NCI-H2029 treated with DMSO at 0.1 percent for 48 hours (cell line): Measurements from ENCODE around the gene CUTC.
"Not testable (repeated sequence)": the region's sequence is repeated elsewhere in the genome, so short reads cannot be mapped to it uniquely, and the experiment has no call there.

Experiments
- DNase-seq: peaks from one replicate; lab custom pipeline; 2025; lab: John Stamatoyannopoulos, UW

CUTC gene

DNA sequence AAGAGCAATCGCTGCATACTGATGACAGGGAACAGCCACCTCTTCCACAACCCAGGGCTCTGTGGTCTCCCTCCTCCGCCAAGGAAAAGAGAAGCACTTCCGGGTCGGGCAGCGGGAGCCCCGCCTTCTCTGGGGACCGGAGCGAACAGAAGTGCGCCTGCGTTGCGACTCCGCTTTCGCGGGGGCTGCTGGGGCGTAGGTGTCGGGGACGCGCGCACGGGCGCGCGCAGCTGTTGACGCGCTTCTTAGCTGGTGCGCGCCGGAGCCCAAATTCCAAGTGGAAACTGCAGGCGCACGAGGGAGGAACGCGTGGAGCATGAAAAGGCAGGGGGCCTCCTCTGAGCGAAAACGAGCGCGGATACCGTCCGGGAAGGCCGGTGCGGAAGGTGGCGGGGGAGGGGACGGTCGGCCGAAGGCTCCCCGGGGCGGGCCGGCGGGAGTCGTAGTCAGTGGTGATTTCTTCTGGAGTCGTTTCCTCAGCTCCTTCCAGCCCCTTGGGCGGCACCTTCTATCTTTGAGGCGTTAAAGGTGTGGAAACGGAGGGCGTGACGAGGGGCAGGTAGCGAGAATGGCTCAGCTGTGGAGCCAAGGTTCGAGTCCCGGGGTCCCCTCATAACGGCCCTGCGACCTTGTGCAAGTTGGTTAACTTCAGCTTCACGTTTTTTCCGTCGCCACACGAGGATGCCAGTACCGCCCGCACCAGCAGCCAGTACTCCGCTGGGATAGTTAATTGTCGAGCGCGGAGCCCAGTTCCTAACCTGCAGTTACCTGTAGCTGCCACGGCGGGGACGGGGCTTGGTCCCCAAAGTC, at the start of gene CUTC, which contains the start of gene COX15:
CUTC (plus strand) TSS at position 202 of the 810 bp plus-strand sequence; CDS start at position 317, 115 bp downstream.
COX15 (minus strand) TSS at position 95 of the 810 bp plus-strand sequence; CDS start at position 17, 78 bp downstream.
- peak; percentile 50 for DNase-seq

- no peak for DNase-seq
Measured at GRCh38 chr10:99682752-99683151, 49.3 kb upstream of the CUTC start.

- no peak for DNase-seq
Measured at GRCh38 chr10:99685597-99685967, 46.5 kb upstream of the CUTC start.

DNA sequence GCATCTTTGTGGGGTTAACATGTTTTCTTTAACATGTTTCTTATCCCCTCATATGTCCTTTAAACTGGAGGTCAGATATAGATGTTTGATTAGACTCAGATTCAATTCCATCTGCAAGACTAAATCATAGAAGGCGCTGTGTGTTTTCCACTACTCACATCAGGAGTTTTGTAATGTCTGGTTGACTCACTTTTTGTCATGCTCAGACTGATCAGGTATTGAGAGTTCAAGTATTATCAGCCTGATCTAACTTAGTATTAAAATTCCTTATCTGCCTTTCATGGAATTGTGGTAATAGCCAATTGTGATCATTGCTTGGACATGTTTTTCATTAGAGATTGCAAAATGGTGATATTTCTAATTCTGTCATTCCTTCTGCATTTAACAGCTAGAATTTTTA, 42.6 kb upstream of the CUTC start:
- no peak for DNase-seq

GRCh38 chr10:99693933-99694583, 38.0 kb upstream of the CUTC start:
- no peak for DNase-seq

DNA sequence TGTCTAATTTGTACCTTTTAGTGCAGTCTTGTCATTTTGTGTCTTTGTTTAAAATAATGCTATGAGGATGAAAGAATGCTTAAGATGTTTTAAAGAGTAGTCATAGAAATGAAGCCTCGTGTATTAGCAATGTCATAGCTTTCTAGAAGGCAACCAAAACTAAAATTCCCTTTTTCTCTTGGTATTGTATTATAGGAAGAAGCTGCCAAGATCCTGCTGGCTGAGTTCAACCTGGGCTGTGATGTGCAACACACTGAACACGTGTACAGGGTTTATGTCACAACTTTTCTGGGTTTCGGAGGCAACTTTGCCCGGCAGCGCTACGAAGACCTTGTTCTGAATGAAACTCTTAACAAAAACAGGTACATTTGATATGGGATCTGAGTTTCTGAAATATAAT, 36.3 kb upstream of the CUTC start:
- DNase-seq = no peak

- no peak for DNase-seq
Measured at GRCh38 chr10:99698504-99699080, 33.4 kb upstream of the CUTC start.

GRCh38 chr10:99700649-99701048, 31.4 kb upstream of the CUTC start:
- DNase-seq = no peak

DNA sequence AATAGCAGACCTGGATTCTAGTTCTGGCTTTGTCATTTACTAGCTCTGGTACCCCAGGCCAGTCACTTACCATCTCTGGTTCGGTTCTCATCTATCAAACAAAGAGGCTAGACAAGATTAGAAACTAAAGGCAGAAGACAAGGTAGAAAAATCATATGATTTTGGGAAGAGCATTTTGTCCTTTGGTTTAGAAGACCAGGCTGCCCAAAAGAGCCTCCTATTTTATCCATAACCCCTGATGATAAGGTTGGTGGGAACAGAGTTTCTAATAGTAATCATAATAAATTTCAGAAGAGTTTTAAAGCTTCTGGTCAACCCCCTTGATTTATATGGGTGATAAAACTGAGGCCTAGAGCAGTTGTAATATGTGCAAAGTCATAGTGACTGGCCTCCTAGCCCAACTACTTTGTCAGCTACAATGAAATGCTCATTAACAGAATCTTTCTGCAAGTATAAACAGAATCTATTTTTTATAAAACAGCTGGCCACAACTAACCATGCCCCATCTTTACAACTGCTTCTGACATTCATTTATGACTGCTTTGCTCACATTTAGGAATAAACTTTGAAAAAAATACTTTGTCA, 23.5 kb upstream of the CUTC start:
- DNase-seq = no peak

DNA sequence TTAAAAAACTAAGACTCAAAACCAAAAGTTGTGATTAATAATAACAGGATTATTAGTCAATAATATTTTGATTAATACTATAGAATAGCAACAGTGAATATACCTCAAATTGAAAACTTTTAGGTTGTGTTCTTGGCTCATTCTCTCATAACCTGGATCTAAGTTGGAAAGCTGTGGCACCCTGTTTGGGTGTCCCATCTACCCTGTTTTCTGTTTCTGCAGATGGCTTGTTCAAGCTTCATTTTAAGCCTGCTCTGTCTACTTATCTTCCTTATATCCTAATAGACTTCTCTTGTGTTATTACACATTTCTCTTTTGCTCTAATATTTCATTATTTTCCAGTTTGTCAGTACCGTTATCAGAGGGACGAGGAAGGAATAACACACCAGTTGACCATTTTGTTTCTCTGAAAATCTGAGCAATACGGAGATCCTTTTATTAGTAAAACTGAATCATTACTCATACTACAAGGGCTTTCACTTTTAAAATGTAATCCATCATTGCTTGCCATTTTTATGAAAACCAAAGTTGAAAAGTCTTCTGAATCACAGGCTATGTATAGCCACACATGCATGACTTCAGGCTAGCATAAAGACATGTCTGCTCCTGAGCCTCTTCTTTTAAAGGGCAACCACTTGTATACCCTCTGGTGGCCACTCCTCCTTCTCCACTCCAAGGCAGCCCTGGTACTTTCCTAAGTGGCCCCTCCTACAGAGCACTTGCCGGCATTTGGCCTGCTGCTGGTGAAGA, 22.4 kb upstream of the CUTC start:
- DNase-seq = no peak

DNA sequence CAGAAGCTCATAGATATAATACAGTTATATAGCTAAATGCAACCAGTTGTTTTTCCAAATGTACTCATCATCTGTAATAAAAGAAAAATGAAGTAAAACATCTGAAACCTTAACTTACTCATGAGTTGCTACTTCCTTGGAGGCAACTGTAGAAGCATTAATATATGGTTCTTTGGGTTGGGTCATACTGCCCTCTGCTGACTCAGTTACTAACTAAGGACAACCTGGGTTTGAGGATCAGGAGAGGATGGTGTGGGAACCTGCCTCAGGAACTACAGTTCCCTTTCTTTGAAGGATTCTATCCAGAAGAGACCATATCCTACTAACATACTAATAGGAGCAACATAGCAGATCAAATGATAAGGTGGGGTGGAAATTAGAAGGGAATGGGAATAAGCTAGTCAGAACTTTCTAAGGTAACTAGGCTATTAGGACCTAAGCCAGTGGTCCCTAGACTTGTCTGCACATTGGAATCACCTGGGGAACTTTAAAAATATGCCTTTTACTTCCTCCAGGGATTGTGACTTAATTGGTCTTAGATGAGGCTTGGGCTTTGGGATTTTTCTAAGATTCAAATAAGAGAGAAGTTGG, 20.8 kb upstream of the CUTC start:
- DNase-seq = no peak

- DNase-seq = no peak
Measured at GRCh38 chr10:99714446-99714845, 17.6 kb upstream of the CUTC start.

GRCh38 chr10:99720387-99720786, 11.6 kb upstream of the CUTC start:
- no peak for DNase-seq

GRCh38 chr10:99730026-99730425, 2.0 kb upstream of the CUTC start:
- no peak for DNase-seq

GRCh38 chr10:99731306-99732032, 565 bp upstream of the CUTC start:
- no peak for DNase-seq

- peak; percentile 6 for DNase-seq
Measured at GRCh38 chr10:99733366-99733765, 1.3 kb downstream of the CUTC start.

GRCh38 chr10:99734111-99734510, 2.1 kb downstream of the CUTC start:
- DNase-seq = not testable (repeated sequence)

DNA sequence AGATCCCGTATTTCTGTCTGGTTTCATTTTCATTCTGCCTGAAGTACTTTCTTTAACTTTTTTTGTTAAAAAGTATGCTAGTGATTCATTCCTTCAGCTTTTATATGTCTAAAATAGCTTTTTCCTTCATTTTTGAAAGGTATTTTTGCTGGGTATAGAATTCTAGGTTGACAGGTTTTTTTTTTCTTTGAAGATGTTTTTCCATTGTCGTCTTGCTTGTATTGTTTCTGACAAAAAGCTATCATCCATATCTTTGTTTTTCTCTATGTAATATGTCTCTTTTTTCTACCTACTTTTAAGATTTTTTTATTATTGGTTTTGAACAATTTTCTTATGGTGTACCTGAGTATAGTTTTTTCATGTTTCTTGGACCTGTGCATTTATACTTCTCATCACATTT, 8.2 kb downstream of the CUTC start:
- no peak for DNase-seq

- DNase-seq = no peak
Measured at GRCh38 chr10:99740933-99741559, 9.0 kb downstream of the CUTC start.

DNA sequence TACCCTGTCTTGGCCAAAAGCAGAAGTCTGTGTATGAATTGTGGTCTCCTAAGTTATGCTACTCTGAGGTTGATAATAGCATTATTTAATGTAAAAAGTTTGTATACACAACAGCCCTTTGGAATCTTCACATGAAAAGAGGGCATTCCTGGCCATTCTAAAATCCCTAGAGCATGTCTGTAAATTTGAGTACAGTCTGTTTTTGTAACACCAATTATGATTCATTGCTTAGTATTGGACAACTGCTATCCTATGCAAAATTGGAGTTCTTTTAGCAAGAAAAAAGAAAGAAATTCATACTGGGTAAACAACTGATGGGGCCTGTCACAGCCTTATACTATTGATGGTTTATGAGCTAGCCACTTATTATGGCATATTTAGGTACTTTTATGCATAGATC, 10.2 kb downstream of the CUTC start:
- DNase-seq = no peak
